GM23338 (cell line): ENCODE data around the gene HES3.

Experiments used
- CREB1 ChIP-seq: fragments of 250-450 bp; sonication (Bioruptor Pico); IDR thresholded peaks from 2 replicates; pipeline ENCODE4 v1.5.0; 2020; ENCODE audit warnings: low read depth, mild to moderate bottlenecking, moderate library complexity
- CTCF ChIP-seq, 2 experiments: fragments of 200-600 bp in 1 of 2; sonication (generic) in 1 of 2; conservative IDR thresholded peaks; 2 replicates each; pipeline versions ENCODE4 v1.5.1 to v1.6.1; 2016 to 2017; ENCODE audit warnings: antibody characterized with exemption in 2 of 2, low read depth in 2 of 2, mild to moderate bottlenecking in 2 of 2, moderate library complexity in 1 of 2
- EZH2 ChIP-seq: fragments of 200-600 bp; sonication (generic); IDR thresholded peaks from one replicate; pipeline ENCODE4 v1.8.0; 2017; ENCODE audit warnings: antibody characterized with exemption, mild to moderate bottlenecking, low read depth; ENCODE audit not compliant: unreplicated experiment
- EZH2phosphoT487 ChIP-seq: fragments of 200-600 bp; sonication (generic); IDR thresholded peaks from one replicate; pipeline ENCODE4 v1.8.1; 2018; ENCODE audit warnings: antibody characterized with exemption; ENCODE audit not compliant: unreplicated experiment
- JUNB ChIP-seq: IDR thresholded peaks from one replicate; pipeline ENCODE4 v1.6.1; 2016; ENCODE audit warnings: antibody characterized with exemption; ENCODE audit not compliant: unreplicated experiment
- POLR2AphosphoS5 ChIP-seq: IDR thresholded peaks from 2 replicates; pipeline ENCODE4 v1.6.1; 2016; ENCODE audit warnings: antibody characterized with exemption, low read depth
- REST ChIP-seq: IDR thresholded peaks from one replicate; pipeline ENCODE4 v1.6.1; 2018; ENCODE audit warnings: antibody characterized with exemption; ENCODE audit not compliant: unreplicated experiment
- ZNF462 ChIP-seq: fragments of 250-450 bp; sonication (Bioruptor Pico); IDR thresholded peaks from 2 replicates; pipeline ENCODE4 v1.5.0; 2020; ENCODE audit warnings: mild to moderate bottlenecking, moderate library complexity

GRCh38 chr1:6286266-6286665 lies 42.3 kb downstream of the HES3 start:
- no peak for TF ChIP-seq CTCF (conservative IDR thresholded peaks at IDR 0.05; ENCODE audit: low read depth in 2 of 2)
- no peak for TF ChIP-seq EZH2
- TF ChIP-seq REST = no peak
- TF ChIP-seq POLR2AphosphoS5 = no peak
- TF ChIP-seq CREB1 (CRISPR knock-in tag) = no peak
- no peak for TF ChIP-seq ZNF462 (CRISPR knock-in tag)
- TF ChIP-seq EZH2phosphoT487 = no peak
- no peak for TF ChIP-seq JUNB
